ENCODE results near the gene ANKFN1. TPM values are rescaled to one million over a fixed set of nuclear protein-coding genes. Genes with fewer than 3 reads are reported as not detected.

Gene ANKFN1
- total RNA-seq, 1 donor from 2014 or later = not detected

DNA sequence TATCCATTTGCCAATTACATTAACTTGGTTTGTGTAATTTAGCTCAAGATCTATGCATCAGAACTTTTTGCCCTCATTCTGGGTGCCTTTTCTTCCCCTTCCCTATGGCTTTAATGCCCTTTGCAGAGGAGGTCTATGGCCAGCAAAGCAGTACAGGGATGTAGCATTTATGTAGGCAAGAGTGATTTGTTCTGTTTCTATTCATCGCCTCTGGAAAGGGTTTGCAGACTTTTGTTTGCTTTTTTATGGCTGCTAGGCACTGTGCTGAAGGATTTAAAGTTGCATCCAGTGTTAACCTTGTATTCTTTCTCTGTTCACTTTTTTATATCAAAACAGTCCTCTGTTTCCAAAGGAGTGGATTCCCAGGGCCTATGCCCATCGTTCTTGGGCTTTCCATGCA, 78.0 kb downstream of the ANKFN1 start:
- no peak overlapping the region for H3K4me2 ChIP-seq
- no peaks in the 10 kb centered on the region for H3K27me3 ChIP-seq
- peaks cover 10% of the 10 kb centered on the region for H3K4me1 ChIP-seq
- no peak for DNase-seq (ENCODE audit: low spot score)
- TF ChIP-seq, protein P1, sequence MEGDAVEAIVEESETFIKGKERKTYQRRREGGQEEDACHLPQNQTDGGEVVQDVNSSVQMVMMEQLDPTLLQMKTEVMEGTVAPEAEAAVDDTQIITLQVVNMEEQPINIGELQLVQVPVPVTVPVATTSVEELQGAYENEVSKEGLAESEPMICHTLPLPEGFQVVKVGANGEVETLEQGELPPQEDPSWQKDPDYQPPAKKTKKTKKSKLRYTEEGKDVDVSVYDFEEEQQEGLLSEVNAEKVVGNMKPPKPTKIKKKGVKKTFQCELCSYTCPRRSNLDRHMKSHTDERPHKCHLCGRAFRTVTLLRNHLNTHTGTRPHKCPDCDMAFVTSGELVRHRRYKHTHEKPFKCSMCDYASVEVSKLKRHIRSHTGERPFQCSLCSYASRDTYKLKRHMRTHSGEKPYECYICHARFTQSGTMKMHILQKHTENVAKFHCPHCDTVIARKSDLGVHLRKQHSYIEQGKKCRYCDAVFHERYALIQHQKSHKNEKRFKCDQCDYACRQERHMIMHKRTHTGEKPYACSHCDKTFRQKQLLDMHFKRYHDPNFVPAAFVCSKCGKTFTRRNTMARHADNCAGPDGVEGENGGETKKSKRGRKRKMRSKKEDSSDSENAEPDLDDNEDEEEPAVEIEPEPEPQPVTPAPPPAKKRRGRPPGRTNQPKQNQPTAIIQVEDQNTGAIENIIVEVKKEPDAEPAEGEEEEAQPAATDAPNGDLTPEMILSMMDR (IDR thresholded peaks at IDR 0.05) = no peak
- no peak overlapping the region for H3K27ac ChIP-seq
- no peaks in the 10 kb centered on the region for H3K9me3 ChIP-seq (ENCODE audit: low read depth)
- Mint-ChIP-seq H3K27ac (no peak overlapping the region), H3K9me3 (peaks cover 4% of the 10 kb centered on the region), H3K27me3 (ENCODE audit: insufficient read depth, low read depth) (no peaks in the 10 kb centered on the region), H3K4me3 (no peak overlapping the region), H3K4me1 (peaks cover 9% of the 10 kb centered on the region), H3K36me3 (no peaks in the 10 kb centered on the region)
- no peaks in the 10 kb centered on the region for H3K79me2 ChIP-seq (ENCODE audit: low read depth)
- H3K36me3 ChIP-seq = no peaks in the 10 kb centered on the region
- no peak overlapping the region for H3K9ac ChIP-seq
- H2AFZ ChIP-seq (replicated peaks) = peak overlapping the region; percentile 54
- H3K4me3 ChIP-seq = no peak overlapping the region
- H3F3A ChIP-seq (ENCODE audit: low read depth) = peaks cover 3% of the 10 kb centered on the region
- no peaks in the 10 kb centered on the region for H4K20me1 ChIP-seq (ENCODE audit: low read depth)

- Histone ChIP-seq H3K4me3 (no peak overlapping the region), H3K4me1 (peaks cover 10% of the 10 kb centered on the region), H3K79me2 (ENCODE audit: low read depth) (no peaks in the 10 kb centered on the region), H3F3A (ENCODE audit: low read depth) (peaks cover 3% of the 10 kb centered on the region), H3K36me3 (no peaks in the 10 kb centered on the region), H3K9me3 (ENCODE audit: low read depth) (no peaks in the 10 kb centered on the region), H3K9ac (no peak overlapping the region), H4K20me1 (ENCODE audit: low read depth) (no peaks in the 10 kb centered on the region), H3K4me2 (no peak overlapping the region), H3K27me3 (no peaks in the 10 kb centered on the region), H3K27ac (no peak overlapping the region), H2AFZ (replicated peaks) (peak overlapping the region; percentile 54)
- TF ChIP-seq EZH2 (IDR thresholded peaks at IDR 0.05) (no peak), EZH2phosphoT487 (IDR thresholded peaks at IDR 0.05) (no peak)
- TF ChIP-seq, protein P1 (IDR thresholded peaks at IDR 0.05) = peak; percentile 10
- H3K27ac Mint-ChIP-seq = no peak overlapping the region
- H3K4me1 Mint-ChIP-seq = peaks cover 5% of the 10 kb centered on the region
- H3K36me3 Mint-ChIP-seq = no peaks in the 10 kb centered on the region
- no peaks in the 10 kb centered on the region for H3K27me3 Mint-ChIP-seq (ENCODE audit: insufficient read depth, low read depth)
- no peak overlapping the region for H3K4me3 Mint-ChIP-seq
- H3K9me3 Mint-ChIP-seq = peaks cover 4% of the 10 kb centered on the region
- DNase-seq (ENCODE audit: low spot score) = no peak
Measured at GRCh38 chr17:56231693-56232092, 78.4 kb downstream of the ANKFN1 start.

DNA sequence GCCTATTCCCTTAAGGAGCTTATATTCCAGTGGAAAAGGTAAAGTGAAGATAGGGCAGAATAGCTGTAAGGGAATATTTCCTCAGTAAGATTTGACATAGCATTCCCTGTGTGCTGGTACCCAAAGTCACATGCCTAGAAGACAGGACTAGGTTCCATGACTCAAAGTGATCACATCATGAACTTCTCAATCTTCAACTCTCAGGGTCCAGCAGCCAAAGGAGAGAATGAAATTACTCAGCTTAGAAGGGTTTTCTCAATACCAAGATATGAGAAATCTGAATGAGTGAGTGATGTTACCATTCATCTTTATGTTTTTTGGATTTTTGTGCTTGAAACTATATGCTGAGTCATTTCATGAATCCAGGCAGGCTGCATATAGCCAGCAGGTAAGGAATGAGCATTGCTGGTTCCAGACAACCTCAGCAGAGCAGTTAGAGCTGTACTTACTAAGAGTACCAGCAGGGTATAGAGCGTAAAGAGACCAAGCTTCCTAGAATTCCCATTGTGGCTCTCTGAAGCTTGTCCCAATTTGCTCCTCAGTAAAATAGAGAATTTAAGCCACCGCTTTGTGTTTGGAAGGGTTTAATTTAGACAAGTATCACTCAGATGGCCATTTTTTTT, 91.1 kb downstream of the ANKFN1 start:
- Mint-ChIP-seq H3K9me3 (no peaks in the 10 kb centered on the region), H3K4me3 (no peak overlapping the region), H3K27ac (no peak overlapping the region), H3K36me3 (no peaks in the 10 kb centered on the region), H3K4me1 (no peaks in the 10 kb centered on the region), H3K27me3 (ENCODE audit: insufficient read depth, low read depth) (peaks cover 8% of the 10 kb centered on the region)
- no peaks in the 10 kb centered on the region for H3K9me3 ChIP-seq (ENCODE audit: low read depth)
- no peaks in the 10 kb centered on the region for H4K20me1 ChIP-seq (ENCODE audit: low read depth)
- no peak overlapping the region for H2AFZ ChIP-seq (replicated peaks)
- H3K4me1 ChIP-seq = no peaks in the 10 kb centered on the region
- no peak overlapping the region for H3K9ac ChIP-seq
- TF ChIP-seq EZH2phosphoT487 (IDR thresholded peaks at IDR 0.05) (no peak), EZH2 (IDR thresholded peaks at IDR 0.05) (no peak)
- TF ChIP-seq, protein P1 (IDR thresholded peaks at IDR 0.05) = no peak
- no peaks in the 10 kb centered on the region for H3F3A ChIP-seq (ENCODE audit: low read depth)
- H3K79me2 ChIP-seq (ENCODE audit: low read depth) = no peaks in the 10 kb centered on the region
- H3K36me3 ChIP-seq = no peaks in the 10 kb centered on the region
- peak; percentile 3 for DNase-seq (ENCODE audit: low spot score)
- H3K27me3 ChIP-seq = no peaks in the 10 kb centered on the region
- H3K4me2 ChIP-seq = no peak overlapping the region
- H3K27ac ChIP-seq = no peak overlapping the region
- H3K4me3 ChIP-seq = no peak overlapping the region
